NCI-H2171 (cell line): ENCODE results near the gene PWWP2B.

ENCODE experiments used
- DNase-seq: peaks from one replicate; lab custom pipeline; 2025; lab: John Stamatoyannopoulos, UW

Gene PWWP2B

GRCh38 chr10:132459301-132460003 lies 62.5 kb downstream of the PWWP2B start:
- DNase-seq, result no peak

- DNase-seq, result no peak
Measured at GRCh38 chr10:132460071-132460470, 63.1 kb downstream of the PWWP2B start.

- no peak for DNase-seq
Measured at GRCh38 chr10:132460691-132461090, 63.7 kb downstream of the PWWP2B start.

GRCh38 chr10:132461103-132461682 lies 64.2 kb downstream of the PWWP2B start:
- DNase-seq, result no peak

GRCh38 chr10:132461683-132462231 lies 64.8 kb downstream of the PWWP2B start:
- no peak for DNase-seq

GRCh38 chr10:132462463-132463332 lies 65.7 kb downstream of the PWWP2B start:
- DNase-seq, result no peak

GRCh38 chr10:132463333-132464255 lies 66.6 kb downstream of the PWWP2B start:
- no peak for DNase-seq

- no peak for DNase-seq
Measured at GRCh38 chr10:132464256-132465192, 67.5 kb downstream of the PWWP2B start.

GRCh38 chr10:132465193-132465888 lies 68.3 kb downstream of the PWWP2B start:
- DNase-seq, result no peak

GRCh38 chr10:132465889-132466519 lies 69.0 kb downstream of the PWWP2B start:
- DNase-seq, result no peak

GRCh38 chr10:132466520-132467463 lies 69.8 kb downstream of the PWWP2B start:
- no peak for DNase-seq
